H1 (cell line): Measurements from ENCODE around the gene KBTBD13.

Experiments
- EGR1 ChIP-seq: IDR thresholded peaks from 2 replicates; pipeline ENCODE4 v1.6.1; 2011; ENCODE audit warnings: low read depth, low read length, borderline replicate concordance
- JUN ChIP-seq: IDR thresholded peaks from 2 replicates; pipeline ENCODE4 v1.6.1; 2011; ENCODE audit warnings: low read depth, mild to moderate bottlenecking, improper control_type of control experiment, low read length
- MAFK ChIP-seq: IDR thresholded peaks from 2 replicates; pipeline ENCODE4 v1.6.1; 2012; ENCODE audit warnings: low read depth, mild to moderate bottlenecking, improper control_type of control experiment, low read length
- POLR2A ChIP-seq, 2 experiments: IDR thresholded peaks; 1 replicate in 1 of 2; 2 replicates in 1 of 2; pipeline ENCODE4 v1.6.1; 2011; ENCODE audit warnings: low read depth in 2 of 2, low read length in 2 of 2, mild to moderate bottlenecking in 2 of 2; ENCODE audit errors: control extremely low read depth in 1 of 2
- POLR2AphosphoS5 ChIP-seq: IDR thresholded peaks from 2 replicates; pipeline ENCODE4 v1.6.1; 2011; ENCODE audit warnings: low read depth, low read length
- RNF2 ChIP-seq: fragments of 200-900, 300-1000 bp; sonication (generic); IDR thresholded peaks from 2 replicates; pipeline ENCODE4 v1.7.1; 2016; ENCODE audit warnings: borderline replicate concordance, low read depth, mild to moderate bottlenecking, antibody characterized with exemption, low read length; ENCODE audit not compliant: poor library complexity, severe bottlenecking; ENCODE audit errors: missing control alignments
- SAP30 ChIP-seq: fragments of 300-600 bp; sonication (generic); IDR thresholded peaks from 2 replicates; pipeline ENCODE4 v1.7.1; 2012; ENCODE audit warnings: low read length, moderate library complexity, mild to moderate bottlenecking, inconsistent platforms; ENCODE audit not compliant: insufficient read depth, insufficient replicate concordance
- SP1 ChIP-seq: IDR thresholded peaks from 2 replicates; pipeline ENCODE4 v1.6.1; 2011; ENCODE audit warnings: low read depth, low read length
- TBP ChIP-seq: IDR thresholded peaks from 2 replicates; pipeline ENCODE4 v1.6.1; 2011; ENCODE audit warnings: low read depth, low read length, improper control_type of control experiment
- TCF12 ChIP-seq: IDR thresholded peaks from 2 replicates; pipeline ENCODE4 v1.6.1; 2011; ENCODE audit warnings: low read depth, mild to moderate bottlenecking, low read length
- TF ChIP-seq, protein P1 (sequence below), 3 experiments: IDR thresholded peaks; 1 replicate in 2 of 3; 2 replicates in 1 of 3; pipeline versions ENCODE4 v1.5.1 to v1.6.1; 2011; ENCODE audit warnings: low read length in 3 of 3, mild to moderate bottlenecking in 3 of 3, inconsistent platforms in 2 of 3, low read depth in 1 of 3, moderate library complexity in 1 of 3; ENCODE audit not compliant: insufficient read depth in 1 of 3; ENCODE audit errors: control extremely low read depth in 1 of 3

DNA sequence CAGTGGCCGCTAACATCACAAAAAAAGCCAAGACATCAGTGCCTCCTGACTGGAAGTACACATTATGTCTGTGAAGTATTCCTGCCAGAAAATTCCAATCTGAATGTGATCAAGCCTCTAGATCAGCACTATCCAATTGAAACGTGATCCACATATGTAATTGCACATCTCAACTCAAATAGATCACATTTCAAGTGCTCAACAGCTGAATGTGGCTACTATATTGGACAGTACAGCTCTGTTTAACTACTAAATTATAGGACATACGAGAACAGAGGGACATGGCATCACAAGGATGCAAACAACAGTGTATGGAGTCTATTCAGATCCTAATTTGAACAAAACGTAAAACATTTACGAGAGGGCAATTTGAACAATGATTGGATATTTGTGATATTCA lies 39.0 kb downstream of the KBTBD13 start:
- TF ChIP-seq RNF2 (no peak), TCF12 (no peak), POLR2A (IDR thresholded peaks at IDR 0.05; ENCODE audit: control extremely low read depth in 1 of 2, low read depth in 2 of 2, low read length in 2 of 2) (no peak), POLR2AphosphoS5 (no peak), JUN (no peak), MAFK (no peak), SAP30 (no peak), SP1 (no peak), TBP (no peak), EGR1 (no peak)
- TF ChIP-seq, protein P1, sequence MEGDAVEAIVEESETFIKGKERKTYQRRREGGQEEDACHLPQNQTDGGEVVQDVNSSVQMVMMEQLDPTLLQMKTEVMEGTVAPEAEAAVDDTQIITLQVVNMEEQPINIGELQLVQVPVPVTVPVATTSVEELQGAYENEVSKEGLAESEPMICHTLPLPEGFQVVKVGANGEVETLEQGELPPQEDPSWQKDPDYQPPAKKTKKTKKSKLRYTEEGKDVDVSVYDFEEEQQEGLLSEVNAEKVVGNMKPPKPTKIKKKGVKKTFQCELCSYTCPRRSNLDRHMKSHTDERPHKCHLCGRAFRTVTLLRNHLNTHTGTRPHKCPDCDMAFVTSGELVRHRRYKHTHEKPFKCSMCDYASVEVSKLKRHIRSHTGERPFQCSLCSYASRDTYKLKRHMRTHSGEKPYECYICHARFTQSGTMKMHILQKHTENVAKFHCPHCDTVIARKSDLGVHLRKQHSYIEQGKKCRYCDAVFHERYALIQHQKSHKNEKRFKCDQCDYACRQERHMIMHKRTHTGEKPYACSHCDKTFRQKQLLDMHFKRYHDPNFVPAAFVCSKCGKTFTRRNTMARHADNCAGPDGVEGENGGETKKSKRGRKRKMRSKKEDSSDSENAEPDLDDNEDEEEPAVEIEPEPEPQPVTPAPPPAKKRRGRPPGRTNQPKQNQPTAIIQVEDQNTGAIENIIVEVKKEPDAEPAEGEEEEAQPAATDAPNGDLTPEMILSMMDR (IDR thresholded peaks at IDR 0.05; ENCODE audit: control extremely low read depth in 1 of 3, insufficient read depth in 1 of 3, low read depth in 1 of 3, low read length in 3 of 3): no peak
